H9 (cell line): ENCODE results near the gene WDFY1. TPM values are rescaled to one million over a fixed set of nuclear protein-coding genes. Genes with fewer than 3 reads are reported as not detected.

ENCODE experiments used
- DNase-seq: peaks from one replicate; pipeline ENCODE4 v3.0.0-alpha.2; 2017
- H2AFZ ChIP-seq: one replicate; pipeline ENCODE4 v1.6.1; 2013; ENCODE audit warnings: mild to moderate bottlenecking, low read length, control low read depth, moderate library complexity
- H2AK5ac ChIP-seq: 2 replicates; pipeline ENCODE4 v1.6.1; 2013; ENCODE audit warnings: low read length, control low read depth, mixed read lengths; ENCODE audit not compliant: insufficient read length
- H2BK120ac ChIP-seq: one replicate; pipeline ENCODE4 v1.6.1; 2013; ENCODE audit warnings: low read depth, mild to moderate bottlenecking, low read length, control low read depth, inconsistent platforms; ENCODE audit not compliant: poor library complexity, severe bottlenecking
- H2BK12ac ChIP-seq: 2 replicates; pipeline ENCODE4 v1.6.1; 2013; ENCODE audit warnings: low read length, control low read depth, mixed read lengths, low read depth; ENCODE audit not compliant: insufficient read length
- H2BK15ac ChIP-seq: 2 replicates; pipeline ENCODE4 v1.6.1; 2013; ENCODE audit warnings: low read depth, low read length, control low read depth
- H2BK20ac ChIP-seq: one replicate; pipeline ENCODE4 v1.6.1; 2013; ENCODE audit warnings: low read depth, mild to moderate bottlenecking, low read length, control low read depth, inconsistent platforms; ENCODE audit not compliant: poor library complexity, severe bottlenecking
- H2BK5ac ChIP-seq: 2 replicates; pipeline ENCODE4 v1.6.1; 2013; ENCODE audit warnings: low read length, control low read depth, mixed read lengths; ENCODE audit not compliant: insufficient read length
- H3K14ac ChIP-seq: 2 replicates; pipeline ENCODE4 v1.6.1; 2013; ENCODE audit warnings: low read length, control low read depth; ENCODE audit not compliant: insufficient read depth
- H3K18ac ChIP-seq: 2 replicates; pipeline ENCODE4 v1.6.1; 2013; ENCODE audit warnings: low read depth, mild to moderate bottlenecking, mixed read lengths, low read length, control low read depth; ENCODE audit not compliant: insufficient read length
- H3K23ac ChIP-seq: 2 replicates; pipeline ENCODE4 v1.6.1; 2013; ENCODE audit warnings: low read length, control low read depth, mixed read lengths, low read depth; ENCODE audit not compliant: insufficient read length
- H3K23me2 ChIP-seq: 2 replicates; pipeline ENCODE4 v1.6.1; 2013; ENCODE audit warnings: low read depth, mild to moderate bottlenecking, mixed read lengths, low read length, control low read depth; ENCODE audit not compliant: insufficient read length, poor library complexity, severe bottlenecking
- H3K27ac ChIP-seq: 2 replicates; pipeline ENCODE4 v1.5.1; 2013; ENCODE audit warnings: low read length, control low read depth, mixed read lengths, low read depth; ENCODE audit not compliant: insufficient read length
- H3K27me3 ChIP-seq: 2 replicates; pipeline ENCODE4 v1.6.1; 2013; ENCODE audit warnings: low read length, control low read depth, inconsistent platforms; ENCODE audit not compliant: insufficient read depth
- H3K4ac ChIP-seq: 2 replicates; pipeline ENCODE4 v1.6.1; 2013; ENCODE audit warnings: low read depth, mild to moderate bottlenecking, control low read depth, inconsistent platforms, low read length, moderate library complexity
- H3K4me1 ChIP-seq: 2 replicates; pipeline ENCODE4 v1.6.1; 2013; ENCODE audit warnings: low read length, control low read depth, inconsistent platforms; ENCODE audit not compliant: insufficient read depth
- H3K4me2 ChIP-seq: 2 replicates; pipeline ENCODE4 v1.6.1; 2013; ENCODE audit warnings: low read length, control low read depth, mixed read lengths; ENCODE audit not compliant: insufficient read length, insufficient read depth
- H3K56ac ChIP-seq: 2 replicates; pipeline ENCODE4 v1.6.1; 2013; ENCODE audit warnings: low read depth, mild to moderate bottlenecking, mixed read lengths, low read length, control low read depth; ENCODE audit not compliant: insufficient read length
- H3K79me1 ChIP-seq: 2 replicates; pipeline ENCODE4 v1.6.1; 2013; ENCODE audit warnings: low read depth, mild to moderate bottlenecking, moderate library complexity, low read length, control low read depth, inconsistent platforms; ENCODE audit not compliant: insufficient read depth, poor library complexity, severe bottlenecking
- H3K79me2 ChIP-seq: 2 replicates; pipeline ENCODE4 v1.6.1; 2013; ENCODE audit warnings: low read length, control low read depth, inconsistent platforms; ENCODE audit not compliant: insufficient read depth
- H3K9ac ChIP-seq: 2 replicates; pipeline ENCODE4 v1.6.1; 2013; ENCODE audit warnings: low read length, control low read depth, mixed read lengths; ENCODE audit not compliant: insufficient read length; ENCODE audit errors: extremely low read depth
- H3K9me3 ChIP-seq: one replicate; pipeline ENCODE4 v1.6.1; 2013; ENCODE audit warnings: low read depth, low read length, inconsistent platforms; ENCODE audit not compliant: control insufficient read depth
- H3T11ph ChIP-seq: one replicate; pipeline ENCODE4 v1.6.1; 2013; ENCODE audit warnings: mild to moderate bottlenecking, low read length, control low read depth, inconsistent platforms
- H4K20me1 ChIP-seq: one replicate; pipeline ENCODE4 v1.6.1; 2013; ENCODE audit not compliant: control insufficient read depth, insufficient read length, insufficient read depth
- H4K5ac ChIP-seq: 2 replicates; pipeline ENCODE4 v1.6.1; 2013; ENCODE audit warnings: low read depth, mild to moderate bottlenecking, mixed read lengths, low read length, control low read depth; ENCODE audit not compliant: insufficient read length
- H4K8ac ChIP-seq: replicated peaks from 2 replicates; pipeline ENCODE4 v1.6.1; 2013; ENCODE audit warnings: low read length, control low read depth, mixed read lengths, low read depth; ENCODE audit not compliant: insufficient read length
- H4K91ac ChIP-seq: 2 replicates; pipeline ENCODE4 v1.6.1; 2013; ENCODE audit warnings: low read depth, mild to moderate bottlenecking, moderate library complexity, mixed read lengths, low read length, control low read depth; ENCODE audit not compliant: insufficient read length
- H3K27ac Mint-ChIP-seq, 3 experiments: 2 replicates in 2 of 3; 3 replicates in 1 of 3; pipeline ENCODE4 v1.8.0; 2020 to 2021; ENCODE audit warnings: mixed read lengths in 3 of 3, mild to moderate bottlenecking in 1 of 3, moderate library complexity in 1 of 3
- H3K27me3 Mint-ChIP-seq: 2 replicates; pipeline ENCODE4 v1.8.0; 2021; ENCODE audit warnings: low read depth, mild to moderate bottlenecking, moderate library complexity, mixed read lengths
- H3K36me3 Mint-ChIP-seq, 3 experiments: 2 replicates in 2 of 3; 3 replicates in 1 of 3; pipeline ENCODE4 v1.8.0; 2020 to 2021; ENCODE audit warnings: low read depth in 3 of 3, mixed read lengths in 3 of 3; ENCODE audit not compliant: insufficient read depth in 1 of 3
- H3K4me1 Mint-ChIP-seq, 2 experiments: 2 replicates each; pipeline ENCODE4 v1.8.0; 2020; ENCODE audit warnings: mixed read lengths in 2 of 2
- H3K4me3 Mint-ChIP-seq, 2 experiments: 2 replicates in 1 of 2; 3 replicates in 1 of 2; pipeline ENCODE4 v1.8.0; 2020 to 2021; ENCODE audit warnings: mild to moderate bottlenecking in 2 of 2, mixed read lengths in 2 of 2, moderate library complexity in 1 of 2
- H3K9me3 Mint-ChIP-seq, 2 experiments: 2 replicates in 1 of 2; 3 replicates in 1 of 2; pipeline ENCODE4 v1.8.0; 2020; ENCODE audit warnings: mild to moderate bottlenecking in 2 of 2, mixed read lengths in 2 of 2, moderate library complexity in 1 of 2
- WGBS: extraction: QIAGEN DNeasy Blood & Tissue Kit; methylation state at CpG from one replicate; pipeline ENCODE4 v1.1.7; 2013; ENCODE audit warnings: missing lambda C conversion rate, low lambda C conversion rate, mixed read lengths; ENCODE audit not compliant: insufficient read length; ENCODE audit errors: extremely low coverage; 5-methylcytosine and 5-hydroxymethylcytosine counted together
- total RNA-seq: library from RNA; stranded (reverse); gene quantifications from 2 replicates; pipeline ENCODE4 v1.2.1, GENCODE V29; 2021
- TF ChIP-seq, protein P1 (sequence below): fragments of 200-600 bp; sonication (generic); conservative IDR thresholded peaks from 3 replicates; pipeline ENCODE4 v1.8.0; 2021; ENCODE audit warnings: antibody characterized with exemption, mild to moderate bottlenecking

The WDFY1 gene
- total RNA-seq, 1 experiment from 2014 or later, result 54.1 TPM

DNA sequence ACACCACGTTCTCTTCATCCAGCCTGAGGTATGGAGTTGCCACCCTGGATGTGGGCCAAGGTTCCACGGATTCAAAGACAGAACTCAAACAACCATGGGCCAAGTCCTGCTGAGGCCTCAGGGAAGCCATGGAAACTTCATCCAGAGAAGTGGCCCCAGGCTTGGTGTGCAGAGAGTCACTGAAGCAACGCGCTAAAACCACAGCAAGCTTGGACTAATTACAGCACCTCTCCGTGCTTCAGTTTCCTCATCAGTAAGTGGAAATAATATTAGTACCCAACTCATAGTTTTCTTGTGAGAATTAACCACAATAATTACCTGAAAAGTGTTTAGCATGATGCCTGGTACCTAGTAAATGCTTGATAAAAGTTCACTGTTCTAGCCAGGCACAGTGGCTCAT lies 88.6 kb downstream of the WDFY1 start:
- DNase-seq, result no peak
- H3K18ac ChIP-seq, result no peak overlapping the region
- H4K5ac ChIP-seq, result no peak overlapping the region
- Mint-ChIP-seq H3K4me3 (no peak overlapping the region), H3K27ac (no peak overlapping the region), H3K27me3 (no peaks in the 10 kb centered on the region), H3K4me1 (peaks cover 5 to 6% of the 10 kb centered on the region in 2 experiments), H3K9me3 (no peaks in the 10 kb centered on the region; a peak in 1 of 5 replicates), H3K36me3 (no peaks in the 10 kb centered on the region)
- H4K91ac ChIP-seq, result no peak overlapping the region
- no peak overlapping the region for H2AFZ ChIP-seq
- no peaks in the 10 kb centered on the region for H3K79me2 ChIP-seq
- no peak overlapping the region for H3K9ac ChIP-seq
- WGBS, result no CpG with 5 or more reads among the region's 5 CpGs
- no peak overlapping the region for H3K56ac ChIP-seq
- H3K9me3 ChIP-seq, result no peaks in the 10 kb centered on the region
- no peak overlapping the region; the same call in 1 of the 2 replicates for H3K14ac ChIP-seq
- no peak overlapping the region for H3K23ac ChIP-seq
- no peaks in the 10 kb centered on the region for H3K4me1 ChIP-seq
- no peak overlapping the region for H3K4ac ChIP-seq
- no peak overlapping the region for H3K4me2 ChIP-seq
- H2AK5ac ChIP-seq, result no peak overlapping the region
- TF ChIP-seq, protein P1, sequence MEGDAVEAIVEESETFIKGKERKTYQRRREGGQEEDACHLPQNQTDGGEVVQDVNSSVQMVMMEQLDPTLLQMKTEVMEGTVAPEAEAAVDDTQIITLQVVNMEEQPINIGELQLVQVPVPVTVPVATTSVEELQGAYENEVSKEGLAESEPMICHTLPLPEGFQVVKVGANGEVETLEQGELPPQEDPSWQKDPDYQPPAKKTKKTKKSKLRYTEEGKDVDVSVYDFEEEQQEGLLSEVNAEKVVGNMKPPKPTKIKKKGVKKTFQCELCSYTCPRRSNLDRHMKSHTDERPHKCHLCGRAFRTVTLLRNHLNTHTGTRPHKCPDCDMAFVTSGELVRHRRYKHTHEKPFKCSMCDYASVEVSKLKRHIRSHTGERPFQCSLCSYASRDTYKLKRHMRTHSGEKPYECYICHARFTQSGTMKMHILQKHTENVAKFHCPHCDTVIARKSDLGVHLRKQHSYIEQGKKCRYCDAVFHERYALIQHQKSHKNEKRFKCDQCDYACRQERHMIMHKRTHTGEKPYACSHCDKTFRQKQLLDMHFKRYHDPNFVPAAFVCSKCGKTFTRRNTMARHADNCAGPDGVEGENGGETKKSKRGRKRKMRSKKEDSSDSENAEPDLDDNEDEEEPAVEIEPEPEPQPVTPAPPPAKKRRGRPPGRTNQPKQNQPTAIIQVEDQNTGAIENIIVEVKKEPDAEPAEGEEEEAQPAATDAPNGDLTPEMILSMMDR, result no peak
- H2BK15ac ChIP-seq, result no peak overlapping the region
- no peaks in the 10 kb centered on the region for H3K27me3 ChIP-seq
- H2BK120ac ChIP-seq, result no peak overlapping the region
- H2BK20ac ChIP-seq, result no peak overlapping the region
- H4K8ac ChIP-seq, result no peak overlapping the region
- H3K23me2 ChIP-seq, result no peaks in the 10 kb centered on the region
- no peak overlapping the region for H2BK12ac ChIP-seq
- no peaks in the 10 kb centered on the region for H4K20me1 ChIP-seq
- no peak overlapping the region for H3T11ph ChIP-seq
- H2BK5ac ChIP-seq, result no peak overlapping the region
- H3K79me1 ChIP-seq, result no peaks in the 10 kb centered on the region
- H3K27ac ChIP-seq, result no peak overlapping the region
